CD14-positive monocyte (primary cell): ENCODE data around the gene GABBR2. TPM values are rescaled to one million over a fixed set of nuclear protein-coding genes. Genes with fewer than 3 reads are reported as not detected.

Experiments
- DNase-seq, 3 donors: peaks; one replicate each; pipeline ENCODE4 v3.0.0-alpha.2; 2011 to 2022
- H2AFZ ChIP-seq: 2 replicates; pipeline ENCODE4 v1.6.0; 2012; ENCODE audit warnings: mild to moderate bottlenecking, low read depth, low read length, inconsistent platforms; ENCODE audit not compliant: insufficient read depth, poor library complexity, severe bottlenecking
- H3K27ac ChIP-seq, 2 donors: 1 replicate in 1 of 2; 2 replicates in 1 of 2; pipeline ENCODE4 v1.5.1; 2012 to 2013; ENCODE audit warnings: low read length in 2 of 2, control low read depth in 1 of 2, inconsistent platforms in 1 of 2, low read depth in 1 of 2, mild to moderate bottlenecking in 1 of 2
- H3K27me3 ChIP-seq, 2 donors: one replicate each; pipeline versions ENCODE4 v1.6.0 to v1.6.1; 2011 to 2013; ENCODE audit warnings: low read length in 2 of 2; ENCODE audit not compliant: control insufficient read depth in 2 of 2, insufficient read depth in 2 of 2
- H3K36me3 ChIP-seq, 2 donors: replicated peaks in 1 of 2; 1 replicate in 1 of 2; 2 replicates in 1 of 2; pipeline versions ENCODE4 v1.5.1 to v1.6.1; 2012 to 2013; ENCODE audit warnings: low read length in 2 of 2, control low read depth in 1 of 2, inconsistent platforms in 1 of 2, mild to moderate bottlenecking in 1 of 2; ENCODE audit not compliant: insufficient read depth in 2 of 2, control insufficient read depth in 1 of 2
- H3K4me1 ChIP-seq, 2 donors: 1 replicate in 1 of 2; 2 replicates in 1 of 2; pipeline versions ENCODE4 v1.5.1 to v1.6.1; 2012 to 2013; ENCODE audit warnings: low read length in 2 of 2, control low read depth in 1 of 2, inconsistent platforms in 1 of 2, mild to moderate bottlenecking in 1 of 2, moderate library complexity in 1 of 2; ENCODE audit not compliant: insufficient read depth in 2 of 2, control insufficient read depth in 1 of 2
- H3K4me2 ChIP-seq: replicated peaks from 2 replicates; pipeline ENCODE3; 2012; ENCODE audit warnings: low read length, moderate library complexity, mild to moderate bottlenecking; ENCODE audit not compliant: poor library complexity, severe bottlenecking; ENCODE audit errors: extremely low read depth
- H3K4me3 ChIP-seq, 3 experiments: fragments of 200-600 bp in 1 of 3; sonication (generic) in 1 of 3; replicated peaks in 1 of 3; 1 replicate in 2 of 3; 2 replicates in 1 of 3; pipeline ENCODE4 v1.5.1; 2011 to 2013; ENCODE audit warnings: low read length in 3 of 3, mild to moderate bottlenecking in 3 of 3, control low read depth in 2 of 3, low read depth in 2 of 3, inconsistent platforms in 1 of 3, moderate library complexity in 1 of 3
- H3K79me2 ChIP-seq: 2 replicates; pipeline ENCODE4 v1.6.0; 2012; ENCODE audit warnings: mild to moderate bottlenecking, control low read depth, inconsistent platforms, low read length, moderate library complexity; ENCODE audit not compliant: insufficient read depth
- H3K9ac ChIP-seq: 2 replicates; pipeline ENCODE4 v1.6.0; 2017; ENCODE audit warnings: low read length, mild to moderate bottlenecking; ENCODE audit not compliant: insufficient read depth, poor library complexity, severe bottlenecking
- H3K9me3 ChIP-seq, 2 donors: replicated peaks in 1 of 2; 1 replicate in 1 of 2; 2 replicates in 1 of 2; pipeline versions ENCODE4 v1.5.1 to v1.6.1; 2012 to 2013; ENCODE audit warnings: low read length in 2 of 2, control low read depth in 1 of 2; ENCODE audit not compliant: control insufficient read depth in 1 of 2, insufficient read depth in 1 of 2
- H4K20me1 ChIP-seq: 2 replicates; pipeline ENCODE4 v1.6.0; 2012; ENCODE audit warnings: mild to moderate bottlenecking, low read length, control low read depth, moderate library complexity; ENCODE audit not compliant: insufficient read depth
- H3K27ac Mint-ChIP-seq, 7 donors: one replicate each; pipeline ENCODE4 v1.8.0; 2020; ENCODE audit warnings: mild to moderate bottlenecking in 7 of 7, mixed read lengths in 7 of 7, moderate library complexity in 6 of 7, inconsistent platforms in 2 of 7
- H3K27me3 Mint-ChIP-seq, 3 donors: one replicate each; pipeline ENCODE4 v1.8.0; 2021 to 2022; ENCODE audit warnings: low read depth in 3 of 3, mild to moderate bottlenecking in 3 of 3, mixed read lengths in 3 of 3, moderate library complexity in 3 of 3, inconsistent platforms in 1 of 3
- H3K36me3 Mint-ChIP-seq, 2 donors: one replicate each; pipeline ENCODE4 v1.8.0; 2020; ENCODE audit warnings: mixed read lengths in 2 of 2, inconsistent platforms in 1 of 2, mild to moderate bottlenecking in 1 of 2
- H3K4me1 Mint-ChIP-seq: one replicate; pipeline ENCODE4 v1.8.0; 2020; ENCODE audit warnings: mild to moderate bottlenecking, mixed read lengths
- H3K4me3 Mint-ChIP-seq, 2 donors: one replicate each; pipeline ENCODE4 v1.8.0; 2020; ENCODE audit warnings: mild to moderate bottlenecking in 2 of 2, mixed read lengths in 2 of 2, moderate library complexity in 1 of 2
- H3K9me3 Mint-ChIP-seq, 7 donors: one replicate each; pipeline ENCODE4 v1.8.0; 2020 to 2022; ENCODE audit warnings: mixed read lengths in 7 of 7, mild to moderate bottlenecking in 6 of 7, moderate library complexity in 6 of 7, inconsistent platforms in 2 of 7
- WGBS: methylation state at CpG from one replicate; pipeline ENCODE4 v1.1.5; 2013; ENCODE audit warnings: missing lambda C conversion rate; ENCODE audit not compliant: insufficient coverage; 5-methylcytosine and 5-hydroxymethylcytosine counted together
- intact Hi-C, 2 donors: fragments of 100-400 bp; cut with micrococcal nuclease; formaldehyde crosslinking; loops; one replicate each; pipeline versions ENCODE4 v1.15.0 to v1.15.1; 2023
- polyA plus RNA-seq, 3 donors: library from polyadenylated mRNA; depleted of rRNA in 1 of 3; unstranded in 2 of 3; stranded (reverse) in 1 of 3; fragments of 300-500 nt in 2 of 3; fragments of >200 nt in 1 of 3; fragmentation: Illumina TruSeq in 2 of 3; gene quantifications; 1 replicate in 2 of 3; 2 replicates in 1 of 3; pipeline ENCODE4 v1.2.3, GENCODE V29; 2012 to 2021
- TF ChIP-seq, protein P1 (sequence below): fragments of 200-600 bp; IDR thresholded peaks from one replicate; pipeline ENCODE4 v1.8.0; 2022; ENCODE audit warnings: antibody characterized with exemption, mild to moderate bottlenecking

Gene GABBR2
- polyA plus RNA-seq, 3 donors = not detected

DNA sequence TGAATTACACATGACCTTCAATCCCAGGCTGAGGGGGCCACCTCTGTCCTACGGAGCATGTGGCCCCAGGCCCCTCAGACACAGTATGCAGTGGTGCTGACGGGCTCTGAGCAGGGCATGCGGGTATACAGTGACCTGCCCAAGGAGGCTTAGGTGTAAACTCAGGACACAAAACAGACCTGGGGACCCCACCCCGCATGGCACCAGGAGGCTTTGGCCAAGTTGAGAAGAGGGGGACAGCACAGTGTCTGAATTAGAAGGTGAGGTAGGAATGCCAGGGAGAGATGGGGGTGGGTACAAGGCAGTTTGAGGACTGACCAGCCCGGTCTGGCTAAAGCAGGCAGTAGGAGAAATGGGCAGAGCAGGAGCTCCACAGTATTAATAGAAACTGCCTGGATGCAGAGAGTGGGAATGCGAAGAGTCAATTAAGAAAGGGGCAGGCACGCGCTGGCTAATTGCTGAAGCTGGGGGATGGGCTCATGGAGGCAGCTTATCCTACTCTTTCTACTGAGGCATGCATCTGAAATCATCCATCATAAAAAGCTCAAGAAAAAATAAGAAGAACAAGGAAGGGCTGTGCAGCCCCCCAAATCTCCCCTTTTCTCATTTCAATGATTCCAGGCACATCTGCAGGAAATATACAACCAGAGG is 109.0 kb downstream of the GABBR2 start:
- Mint-ChIP-seq H3K4me3 (no peak overlapping the region), H3K36me3 (no peaks in the 10 kb centered on the region)

DNA sequence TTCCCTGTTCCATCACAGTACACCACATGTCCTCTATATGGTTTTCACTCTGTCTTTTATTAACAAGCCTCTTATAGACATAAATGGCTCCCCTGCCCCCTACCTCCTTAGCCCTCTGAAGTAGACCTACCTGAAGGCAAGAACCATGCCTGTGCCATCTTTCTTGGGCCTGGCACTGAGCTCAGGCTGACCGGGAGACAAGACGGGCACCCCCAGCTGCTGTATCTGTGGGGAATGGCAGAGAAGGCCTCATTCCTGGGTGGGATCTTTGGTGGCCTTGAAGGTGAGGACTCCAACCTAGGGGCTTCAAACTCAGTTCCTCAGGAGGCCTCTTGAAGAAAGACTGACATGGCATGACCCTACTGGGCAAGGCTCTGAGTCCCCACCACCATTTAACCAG is 109.9 kb downstream of the GABBR2 start:
- TF ChIP-seq, protein P1, sequence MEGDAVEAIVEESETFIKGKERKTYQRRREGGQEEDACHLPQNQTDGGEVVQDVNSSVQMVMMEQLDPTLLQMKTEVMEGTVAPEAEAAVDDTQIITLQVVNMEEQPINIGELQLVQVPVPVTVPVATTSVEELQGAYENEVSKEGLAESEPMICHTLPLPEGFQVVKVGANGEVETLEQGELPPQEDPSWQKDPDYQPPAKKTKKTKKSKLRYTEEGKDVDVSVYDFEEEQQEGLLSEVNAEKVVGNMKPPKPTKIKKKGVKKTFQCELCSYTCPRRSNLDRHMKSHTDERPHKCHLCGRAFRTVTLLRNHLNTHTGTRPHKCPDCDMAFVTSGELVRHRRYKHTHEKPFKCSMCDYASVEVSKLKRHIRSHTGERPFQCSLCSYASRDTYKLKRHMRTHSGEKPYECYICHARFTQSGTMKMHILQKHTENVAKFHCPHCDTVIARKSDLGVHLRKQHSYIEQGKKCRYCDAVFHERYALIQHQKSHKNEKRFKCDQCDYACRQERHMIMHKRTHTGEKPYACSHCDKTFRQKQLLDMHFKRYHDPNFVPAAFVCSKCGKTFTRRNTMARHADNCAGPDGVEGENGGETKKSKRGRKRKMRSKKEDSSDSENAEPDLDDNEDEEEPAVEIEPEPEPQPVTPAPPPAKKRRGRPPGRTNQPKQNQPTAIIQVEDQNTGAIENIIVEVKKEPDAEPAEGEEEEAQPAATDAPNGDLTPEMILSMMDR = no peak
- no peaks in the 10 kb centered on the region for H4K20me1 ChIP-seq
- no peak overlapping the region for H3K27ac ChIP-seq
- H3K27me3 ChIP-seq = no peaks in the 10 kb centered on the region
- Mint-ChIP-seq H3K9me3 (no peaks in the 10 kb centered on the region), H3K27ac (no peak overlapping the region), H3K27me3 (peaks cover 11 to 14% (median 14%) of the 10 kb centered on the region in 3 donors), H3K36me3 (no peaks in the 10 kb centered on the region), H3K4me3 (no peak overlapping the region), H3K4me1 (no peaks in the 10 kb centered on the region)
- intact Hi-C loops = no loop called here
- WGBS = 100% methylated on average over 2 of the region's 2 CpGs
- no peak overlapping the region for H3K4me3 ChIP-seq
- no peaks in the 10 kb centered on the region for H3K36me3 ChIP-seq
- H3K4me1 ChIP-seq = no peaks in the 10 kb centered on the region
- no peaks in the 10 kb centered on the region for H3K9me3 ChIP-seq
- no peaks in the 10 kb centered on the region for H3K79me2 ChIP-seq
- H3K4me2 ChIP-seq = no peak overlapping the region
- no peak overlapping the region for H2AFZ ChIP-seq
- DNase-seq = no peak
- no peak overlapping the region for H3K9ac ChIP-seq

More for the DNA sequence above, 109.0 kb downstream of the GABBR2 start:
- Mint-ChIP-seq H3K27ac (no peak overlapping the region), H3K9me3 (no peaks in the 10 kb centered on the region), H3K27me3 (peaks cover 9 to 18% (median 12%) of the 10 kb centered on the region in 3 donors), H3K4me1 (no peaks in the 10 kb centered on the region)
- no peak overlapping the region for H3K9ac ChIP-seq
- intact Hi-C loops = no loop called here
- no peaks in the 10 kb centered on the region for H3K9me3 ChIP-seq
- no peaks in the 10 kb centered on the region for H3K79me2 ChIP-seq
- no peaks in the 10 kb centered on the region for H3K27me3 ChIP-seq
- WGBS = 96% methylated on average over 7 of the region's 8 CpGs
- H3K36me3 ChIP-seq = no peaks in the 10 kb centered on the region
- no peaks in the 10 kb centered on the region for H3K4me1 ChIP-seq
- no peak overlapping the region for H3K27ac ChIP-seq
- no peak for DNase-seq
- H3K4me2 ChIP-seq = no peak overlapping the region
- TF ChIP-seq, protein P1 = no peak
- H2AFZ ChIP-seq = no peak overlapping the region
- H4K20me1 ChIP-seq = no peaks in the 10 kb centered on the region
- H3K4me3 ChIP-seq = no peak overlapping the region
